HG03565 (cell line): ENCODE data around the gene FRY.

Experiments
- ATAC-seq: cut with Tn5 transposase; IDR thresholded peaks from one replicate; pipeline ENCODE4 v1.9.1; 2021; ENCODE audit warnings: mild to moderate bottlenecking, moderate library complexity; ENCODE audit not compliant: unreplicated experiment

Gene FRY

DNA sequence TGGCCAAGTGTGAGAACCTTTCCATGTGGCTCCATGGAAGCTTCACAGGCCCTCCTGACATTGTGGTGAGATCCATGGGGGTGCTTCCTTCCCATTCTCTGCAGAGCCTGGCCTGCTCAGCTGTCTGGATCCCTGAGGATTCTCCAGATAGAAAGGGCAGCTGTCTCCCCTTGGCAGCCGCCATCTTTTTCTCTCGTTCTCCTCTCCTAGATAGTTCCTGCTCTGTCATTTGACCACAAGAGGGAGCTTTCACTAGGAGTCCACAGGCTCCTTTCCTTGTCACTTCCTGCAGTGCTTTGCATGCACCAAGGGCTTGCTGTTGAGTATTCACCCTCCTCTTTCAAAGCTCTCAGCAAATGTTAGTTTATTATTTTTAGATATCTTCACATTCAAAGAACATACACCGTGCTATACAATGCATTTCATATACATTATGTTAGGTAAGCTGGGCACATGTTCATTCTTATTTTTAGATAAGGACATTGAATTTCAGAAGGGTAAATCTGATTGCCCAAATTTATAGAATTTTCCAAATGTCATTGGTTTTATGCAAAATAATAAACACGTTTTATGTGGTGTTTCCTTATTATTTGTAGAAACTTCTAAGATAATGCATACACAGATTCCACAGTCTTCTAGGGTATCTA, 133.2 kb downstream of the FRY start:
- ATAC-seq: no peak

DNA sequence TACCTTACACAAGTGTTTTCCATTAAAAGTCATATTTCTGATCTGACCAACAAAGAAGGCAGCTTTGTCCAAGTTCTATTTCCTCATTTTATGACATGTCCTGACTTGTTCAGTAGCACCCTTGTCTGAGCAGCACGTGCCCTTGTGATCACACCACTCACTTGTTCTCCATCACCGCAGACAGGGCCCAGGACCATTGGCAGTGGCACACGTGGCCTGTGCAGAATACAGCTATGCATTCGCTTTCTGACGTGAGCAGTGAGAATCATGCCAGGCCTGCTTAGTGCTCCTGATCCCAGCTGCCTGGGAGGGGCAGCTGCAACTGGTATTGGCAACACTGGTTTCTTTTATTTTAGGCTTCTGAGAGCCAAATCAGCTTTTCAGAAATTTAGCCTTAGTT, 134.2 kb downstream of the FRY start:
- no peak for ATAC-seq

DNA sequence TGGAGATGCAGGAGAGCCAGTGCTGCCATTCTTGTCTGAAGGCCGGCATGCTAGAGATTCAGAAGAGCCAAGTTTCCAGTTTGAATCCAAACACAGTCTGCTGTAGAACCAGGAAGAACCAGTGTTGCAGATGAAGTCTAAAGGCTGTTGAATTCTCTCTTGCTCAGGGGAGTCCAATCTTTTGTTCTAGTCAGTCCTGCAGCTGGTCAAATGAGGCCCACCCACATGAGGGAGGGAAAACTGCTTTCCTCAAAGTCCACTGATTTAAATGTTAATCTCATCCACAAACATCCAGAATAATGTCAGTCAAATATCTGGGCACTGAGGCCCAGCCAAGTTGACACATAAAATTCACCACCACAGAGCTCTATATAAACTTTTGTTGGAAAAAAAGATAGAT, 136.6 kb downstream of the FRY start:
- ATAC-seq: no peak

GRCh38 chr13:32170841-32171240, 139.3 kb downstream of the FRY start:
- no peak for ATAC-seq

- ATAC-seq: no peak
These were observed 142.3 kb downstream of the FRY start for GRCh38 chr13:32173881-32174280.

GRCh38 chr13:32174366-32174765, 142.8 kb downstream of the FRY start:
- ATAC-seq: no peak

DNA sequence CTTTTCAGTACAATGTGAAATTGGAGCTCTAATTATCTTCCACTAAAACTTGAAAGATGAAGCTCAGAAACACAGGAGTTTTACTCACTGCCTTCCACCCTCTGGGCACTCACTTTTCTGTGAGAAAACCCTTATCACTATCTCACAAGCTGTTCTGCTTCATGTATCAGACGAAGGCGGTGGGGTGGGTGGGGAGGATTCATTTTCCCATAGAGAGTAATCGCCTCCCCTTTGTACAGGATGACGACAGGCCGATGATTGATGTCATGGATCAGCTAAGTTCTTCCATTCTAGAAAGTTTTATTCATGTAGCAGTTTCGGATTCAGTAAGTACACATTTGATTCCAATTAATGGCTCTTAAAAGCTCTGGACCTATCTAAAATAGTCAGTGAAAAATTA, 143.7 kb downstream of the FRY start:
- no peak for ATAC-seq

- no peak for ATAC-seq
These were observed 144.4 kb downstream of the FRY start for GRCh38 chr13:32175943-32176342.

GRCh38 chr13:32176696-32177095, 145.1 kb downstream of the FRY start:
- no peak for ATAC-seq

- no peak for ATAC-seq
These were observed 147.2 kb downstream of the FRY start for GRCh38 chr13:32178763-32179162.

DNA sequence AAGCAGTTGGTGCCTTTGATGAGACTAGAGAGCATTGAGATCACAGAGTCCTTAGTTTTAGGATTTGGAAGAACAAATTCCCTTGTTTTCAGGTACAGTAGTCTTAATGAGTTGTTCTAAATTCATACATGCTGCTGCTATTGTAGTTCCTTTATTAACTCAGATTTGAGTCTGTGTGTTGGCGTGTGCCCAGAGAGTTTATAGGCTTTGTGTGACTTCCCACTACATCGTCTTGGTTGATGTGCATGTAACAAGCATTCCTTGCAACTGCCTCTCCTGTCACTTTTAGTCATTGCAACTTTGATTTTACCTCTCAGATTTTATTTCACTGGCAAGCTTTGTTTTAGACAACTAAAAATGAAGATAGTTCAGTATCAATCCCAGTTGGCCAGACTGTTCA, 148.1 kb downstream of the FRY start:
- ATAC-seq: no peak

DNA sequence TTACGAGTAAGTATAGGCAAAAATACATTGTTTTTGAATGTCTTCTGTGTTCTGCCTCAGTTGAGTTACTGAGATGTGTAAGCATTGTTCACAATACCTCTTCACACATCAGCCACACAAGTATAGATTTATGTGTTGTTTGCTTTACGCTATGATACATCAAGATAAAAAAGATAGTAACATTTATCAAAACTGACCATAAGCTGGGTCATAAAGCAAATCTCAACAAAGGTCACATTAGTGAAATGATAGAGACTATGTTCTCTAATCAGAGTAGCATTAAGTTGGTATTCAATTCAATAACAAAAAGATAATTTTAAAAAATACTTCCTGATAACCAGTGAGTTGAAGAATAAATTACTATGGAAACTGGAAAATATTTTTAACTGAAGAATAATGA, 156.1 kb downstream of the FRY start:
- ATAC-seq: no peak

GRCh38 chr13:32191452-32191998, 160.0 kb downstream of the FRY start:
- ATAC-seq: no peak

DNA sequence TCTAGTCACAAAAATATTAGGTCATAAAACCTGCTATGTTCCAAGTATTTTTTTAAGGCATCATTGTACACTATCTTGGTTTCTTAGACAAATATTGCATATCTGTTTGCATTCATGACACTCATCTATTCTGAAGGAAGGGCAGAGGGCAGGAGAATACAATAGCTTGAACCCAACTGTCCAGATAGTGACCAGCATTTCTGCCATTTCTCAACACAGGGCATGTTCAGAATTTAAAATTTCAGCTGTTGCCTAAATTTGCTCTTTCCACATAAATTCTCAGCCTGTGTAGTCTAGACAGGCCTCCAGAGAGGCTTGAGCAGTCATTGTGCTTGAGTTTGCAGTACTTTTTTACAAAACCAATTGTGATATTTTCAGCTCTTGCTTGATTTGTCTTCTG, 164.1 kb downstream of the FRY start:
- no peak for ATAC-seq

DNA sequence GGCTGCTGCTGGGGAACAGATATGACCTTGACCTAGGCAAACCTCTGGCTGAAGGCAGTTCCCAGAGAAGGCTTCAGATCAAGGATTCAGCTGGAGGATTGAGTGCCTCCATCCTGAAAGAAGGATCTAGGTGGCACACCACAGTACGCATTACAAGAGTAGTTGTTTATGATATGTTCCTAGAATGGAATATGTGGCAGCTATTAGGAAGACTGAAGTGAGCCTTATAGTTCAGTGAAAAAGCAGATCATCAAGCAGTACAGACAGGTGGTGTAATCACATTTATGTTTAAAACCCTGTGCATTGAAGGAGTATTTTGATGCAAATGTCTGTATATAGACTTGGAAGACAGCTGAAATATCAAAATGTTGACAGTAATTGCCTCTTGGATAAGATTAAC, 167.6 kb downstream of the FRY start:
- no peak for ATAC-seq

- ATAC-seq: no peak
These were observed 169.2 kb downstream of the FRY start for GRCh38 chr13:32200741-32201140.

GRCh38 chr13:32201809-32202208, 170.2 kb downstream of the FRY start:
- no peak for ATAC-seq

- ATAC-seq: no peak
These were observed 170.7 kb downstream of the FRY start for GRCh38 chr13:32202268-32202667.

- ATAC-seq: no peak
These were observed 171.6 kb downstream of the FRY start for GRCh38 chr13:32203221-32203620.

GRCh38 chr13:32203736-32204135, 172.2 kb downstream of the FRY start:
- ATAC-seq: no peak

DNA sequence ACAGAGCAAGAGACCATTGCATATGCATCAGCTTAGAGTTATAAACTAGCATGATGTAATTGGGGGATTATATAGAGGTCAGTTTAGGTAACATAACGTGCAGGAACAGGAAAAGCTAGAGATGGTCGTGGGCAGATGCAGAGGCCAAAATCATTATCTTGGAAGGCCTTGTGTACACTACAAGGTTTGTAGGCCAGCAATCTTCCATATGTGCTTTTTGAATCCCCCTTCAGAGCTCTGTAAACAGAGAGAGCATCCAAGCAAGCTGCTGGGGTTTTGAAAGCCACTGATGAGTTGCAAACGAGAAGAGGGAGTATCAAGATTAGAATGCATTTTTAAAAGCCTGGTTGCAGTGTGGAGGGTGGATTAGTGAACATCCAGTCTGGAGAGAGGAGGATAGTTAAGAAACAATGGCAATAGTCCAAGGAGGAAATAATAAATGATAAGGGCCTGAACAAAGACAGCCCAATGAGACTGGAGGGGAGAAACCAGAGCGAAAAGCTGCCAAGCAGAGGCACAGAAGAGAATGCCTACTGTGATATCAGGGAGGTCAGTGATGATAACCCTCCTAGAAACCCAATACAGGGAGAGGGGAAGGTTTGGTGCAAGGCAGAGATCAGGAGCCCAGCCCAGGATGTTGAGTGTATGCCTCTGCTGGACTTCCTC, 174.0 kb downstream of the FRY start:
- ATAC-seq: no peak

GRCh38 chr13:32206097-32206740, 174.6 kb downstream of the FRY start:
- no peak for ATAC-seq
